ENCODE results near the gene DNAL1. TPM values are rescaled to one million over a fixed set of nuclear protein-coding genes. Genes with fewer than 3 reads are reported as not detected.
A peak's percentile ranks its signal among the peaks of the same experiment; 100 is the strongest.
"Not testable (repeated sequence)": the region's sequence is repeated elsewhere in the genome, so short reads cannot be mapped to it uniquely, and the experiment has no call there.

The DNAL1 gene
- total RNA-seq, 1 experiment from 2014 or later, result 17.3 TPM

- DNase-seq (ENCODE audit: low read depth), result no peak
These were observed 3.9 kb upstream of the DNAL1 start for GRCh38 chr14:73640796-73641365.

- no peak for DNase-seq (ENCODE audit: low read depth)
These were observed 443 bp downstream of the DNAL1 start for GRCh38 chr14:73645248-73645610.

GRCh38 chr14:73651005-73651404 lies 6.2 kb downstream of the DNAL1 start:
- no peak for DNase-seq (ENCODE audit: low read depth)

GRCh38 chr14:73655851-73656250 lies 11.1 kb downstream of the DNAL1 start:
- DNase-seq (ENCODE audit: low read depth), result no peak

- DNase-seq (ENCODE audit: low read depth), result not testable (repeated sequence)
These were observed 14.4 kb downstream of the DNAL1 start for GRCh38 chr14:73659202-73659601.

GRCh38 chr14:73660511-73660910 lies 15.7 kb downstream of the DNAL1 start:
- peak; percentile 16 for DNase-seq (ENCODE audit: low read depth)

GRCh38 chr14:73661872-73662271 lies 17.1 kb downstream of the DNAL1 start:
- DNase-seq (ENCODE audit: low read depth), result peak; percentile 87

GRCh38 chr14:73662487-73662943 lies 17.7 kb downstream of the DNAL1 start:
- DNase-seq (ENCODE audit: low read depth), result peak; percentile 98

- no peak for DNase-seq (ENCODE audit: low read depth)
These were observed 18.9 kb downstream of the DNAL1 start for GRCh38 chr14:73663548-73664212.

- DNase-seq (ENCODE audit: low read depth), result no peak
These were observed 20.3 kb downstream of the DNAL1 start for GRCh38 chr14:73665130-73665529.

- no peak for DNase-seq (ENCODE audit: low read depth)
These were observed 21.8 kb downstream of the DNAL1 start for GRCh38 chr14:73666583-73666982.

GRCh38 chr14:73667854-73668253 lies 23.1 kb downstream of the DNAL1 start:
- DNase-seq (ENCODE audit: low read depth), result no peak

GRCh38 chr14:73674986-73675385 lies 30.2 kb downstream of the DNAL1 start:
- DNase-seq (ENCODE audit: low read depth), result no peak

GRCh38 chr14:73678698-73679097 lies 33.9 kb downstream of the DNAL1 start:
- DNase-seq (ENCODE audit: low read depth), result no peak

GRCh38 chr14:73680821-73681220 lies 36.0 kb downstream of the DNAL1 start:
- DNase-seq (ENCODE audit: low read depth), result no peak

- DNase-seq (ENCODE audit: low read depth), result no peak
These were observed 39.8 kb downstream of the DNAL1 start for GRCh38 chr14:73684627-73685026.

- DNase-seq (ENCODE audit: low read depth), result no peak
These were observed 40.5 kb downstream of the DNAL1 start for GRCh38 chr14:73685328-73685727.

GRCh38 chr14:73686901-73687300 lies 42.1 kb downstream of the DNAL1 start:
- no peak for DNase-seq (ENCODE audit: low read depth)

- no peak for DNase-seq (ENCODE audit: low read depth)
These were observed 49.3 kb downstream of the DNAL1 start for GRCh38 chr14:73694083-73694482.

- no peak for DNase-seq (ENCODE audit: low read depth)
These were observed 50.3 kb downstream of the DNAL1 start for GRCh38 chr14:73695082-73695481.

GRCh38 chr14:73695997-73696396 lies 51.2 kb downstream of the DNAL1 start:
- DNase-seq (ENCODE audit: low read depth), result no peak

- peak; percentile 81 for DNase-seq (ENCODE audit: low read depth)
These were observed 51.9 kb downstream of the DNAL1 start for GRCh38 chr14:73696466-73697400.

Data from LHCN-M2 (cell line).